Stimulated activated CD8-positive, alpha-beta memory T cell treated with anti-CD3 and anti-CD28 coated beads, Interleukin-15, amount 100 ng/mL, for 48 hours (primary cell): ENCODE results near the gene SCGB1A1.

ENCODE experiments used
- DNase-seq, 2 donors: peaks; one replicate each; pipeline ENCODE4 v3.0.0-alpha.2; 2020; ENCODE audit warnings: low read depth in 2 of 2

Gene SCGB1A1

GRCh38 chr11:62420882-62421281 lies 2.0 kb downstream of the SCGB1A1 start:
- DNase-seq = no peak

DNA sequence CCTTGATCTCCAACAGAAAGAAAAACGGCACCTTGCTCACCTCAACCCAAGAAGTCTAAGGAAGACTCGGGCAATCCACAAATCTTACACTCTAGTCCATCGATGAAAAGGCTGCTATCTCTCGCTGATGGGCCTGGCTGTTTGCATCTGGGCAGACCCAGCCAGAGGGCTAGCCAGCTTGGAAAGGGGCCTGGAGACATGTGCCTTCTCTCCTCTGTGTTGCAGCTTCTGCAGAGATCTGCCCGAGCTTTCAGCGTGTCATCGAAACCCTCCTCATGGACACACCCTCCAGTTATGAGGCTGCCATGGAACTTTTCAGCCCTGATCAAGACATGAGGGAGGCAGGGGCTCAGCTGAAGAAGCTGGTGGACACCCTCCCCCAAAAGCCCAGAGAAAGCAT lies 3.2 kb downstream of the SCGB1A1 start:
- no peak for DNase-seq

DNA sequence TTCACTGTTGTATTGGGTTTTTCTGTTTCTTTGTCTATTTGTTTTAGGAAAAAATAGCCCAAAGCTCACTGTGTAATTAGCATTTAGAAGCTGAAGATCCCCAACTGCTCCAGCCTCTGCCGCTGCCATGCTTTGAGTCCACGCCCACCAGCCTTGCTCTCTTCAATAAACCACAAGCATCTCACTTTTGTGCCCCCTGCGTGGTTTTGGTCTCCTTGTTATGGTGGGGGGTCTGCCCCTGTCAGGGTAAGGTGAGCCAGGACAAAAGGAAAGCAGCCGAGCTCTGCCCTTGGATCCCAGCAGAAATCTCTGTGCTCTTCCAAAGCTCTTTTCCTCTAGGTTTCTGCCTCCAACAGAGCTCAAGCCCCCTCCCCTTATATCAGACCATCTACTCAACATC lies 4.2 kb downstream of the SCGB1A1 start:
- no peak for DNase-seq

- no peak for DNase-seq
Measured at GRCh38 chr11:62427630-62428233, 8.9 kb downstream of the SCGB1A1 start.

DNA sequence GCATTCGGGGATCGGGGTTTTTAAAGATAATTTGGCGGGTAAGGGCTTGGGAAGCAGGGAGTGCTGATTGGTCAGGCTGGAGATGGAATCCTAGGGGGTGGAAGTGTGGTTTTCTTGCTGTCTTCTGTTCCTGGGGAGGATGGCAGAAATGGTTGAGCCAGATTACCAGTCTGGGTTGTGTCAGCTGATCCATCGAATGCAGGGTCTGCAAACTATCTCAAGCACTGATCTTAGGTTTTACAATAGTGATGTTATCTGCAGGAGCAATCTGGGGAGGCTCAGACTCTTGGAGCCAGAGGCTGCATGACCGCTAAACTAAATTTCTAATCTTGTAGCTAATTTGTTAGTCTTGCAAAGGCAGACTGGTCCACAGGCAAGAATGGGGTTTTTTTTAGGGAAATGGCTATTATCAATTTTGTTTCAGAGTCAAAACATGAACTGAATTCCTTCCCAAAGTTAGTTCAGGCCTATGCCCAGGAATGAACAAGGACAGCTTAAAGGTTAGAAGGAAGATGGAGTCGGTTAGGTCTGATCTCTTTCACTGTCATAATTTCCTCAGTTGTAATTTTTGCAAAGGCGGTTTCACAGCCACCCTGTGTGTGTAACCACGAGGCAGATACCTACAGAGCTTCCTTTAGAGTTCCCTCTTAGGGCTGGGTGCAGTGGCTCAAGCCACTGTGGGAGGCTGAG lies 10.2 kb downstream of the SCGB1A1 start:
- no peak for DNase-seq

DNA sequence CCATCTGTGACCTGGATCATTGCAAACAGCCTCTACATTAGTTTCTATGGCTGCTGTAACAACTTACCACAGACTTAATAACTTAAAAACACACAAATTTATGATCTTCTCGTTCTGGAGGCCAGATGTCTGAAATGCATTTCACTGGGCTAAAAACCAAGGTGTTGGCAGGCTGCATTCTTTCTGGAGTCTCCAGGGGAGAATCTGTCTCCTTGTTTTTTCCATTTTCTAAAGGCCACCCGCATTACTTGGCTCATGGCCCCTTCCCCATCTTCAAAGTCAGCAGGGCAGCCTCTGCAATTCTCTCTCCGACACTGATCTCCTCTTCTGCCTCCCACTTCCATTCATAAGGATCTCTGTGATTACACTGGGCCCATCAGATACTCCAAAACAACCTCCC lies 11.6 kb downstream of the SCGB1A1 start:
- DNase-seq = no peak

GRCh38 chr11:62431171-62431901 lies 12.5 kb downstream of the SCGB1A1 start:
- DNase-seq = no peak

DNA sequence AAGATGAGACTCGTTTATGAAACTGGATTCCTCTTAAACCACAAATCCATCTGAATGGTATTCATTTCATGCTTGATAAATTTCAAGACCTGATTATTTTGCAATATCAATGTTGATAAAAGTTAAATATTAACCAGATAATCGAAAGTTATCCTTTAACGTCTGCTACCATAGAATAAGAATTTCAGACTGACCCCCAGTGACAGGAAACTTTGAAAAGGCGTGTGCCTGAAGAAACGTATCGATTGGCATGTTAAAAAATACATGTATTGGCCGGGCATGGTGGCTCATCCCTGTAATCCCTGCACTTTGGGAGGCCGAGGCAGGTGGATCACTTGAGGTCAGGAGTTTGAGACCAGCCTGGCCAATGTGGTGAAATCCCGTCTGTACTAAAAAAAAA lies 13.9 kb downstream of the SCGB1A1 start:
- no peak for DNase-seq

GRCh38 chr11:62433141-62433903 lies 14.5 kb downstream of the SCGB1A1 start:
- DNase-seq = no peak

DNA sequence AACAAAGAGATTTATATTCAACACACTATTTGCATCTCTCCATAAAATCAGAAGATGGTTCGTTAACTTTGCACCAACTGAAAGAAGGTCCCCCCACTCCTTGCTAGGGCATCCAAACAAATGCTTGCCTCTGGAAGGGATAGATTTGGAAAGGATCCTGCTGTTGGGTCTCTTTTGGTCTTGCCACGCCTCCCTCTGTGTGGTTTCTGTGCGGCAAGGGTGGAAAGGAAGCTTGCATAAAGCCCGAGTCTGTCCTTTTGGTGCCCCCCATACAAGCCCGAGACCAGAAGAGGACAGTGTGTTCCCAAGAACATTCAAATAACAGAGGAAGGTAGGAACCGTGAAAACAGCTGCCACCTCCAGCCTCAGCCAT lies 15.1 kb downstream of the SCGB1A1 start:
- DNase-seq = no peak

GRCh38 chr11:62435846-62436660 lies 17.2 kb downstream of the SCGB1A1 start:
- no peak for DNase-seq

- no peak for DNase-seq
Measured at GRCh38 chr11:62437616-62438015, 18.8 kb downstream of the SCGB1A1 start.

GRCh38 chr11:62438641-62439040 lies 19.8 kb downstream of the SCGB1A1 start:
- no peak for DNase-seq

DNA sequence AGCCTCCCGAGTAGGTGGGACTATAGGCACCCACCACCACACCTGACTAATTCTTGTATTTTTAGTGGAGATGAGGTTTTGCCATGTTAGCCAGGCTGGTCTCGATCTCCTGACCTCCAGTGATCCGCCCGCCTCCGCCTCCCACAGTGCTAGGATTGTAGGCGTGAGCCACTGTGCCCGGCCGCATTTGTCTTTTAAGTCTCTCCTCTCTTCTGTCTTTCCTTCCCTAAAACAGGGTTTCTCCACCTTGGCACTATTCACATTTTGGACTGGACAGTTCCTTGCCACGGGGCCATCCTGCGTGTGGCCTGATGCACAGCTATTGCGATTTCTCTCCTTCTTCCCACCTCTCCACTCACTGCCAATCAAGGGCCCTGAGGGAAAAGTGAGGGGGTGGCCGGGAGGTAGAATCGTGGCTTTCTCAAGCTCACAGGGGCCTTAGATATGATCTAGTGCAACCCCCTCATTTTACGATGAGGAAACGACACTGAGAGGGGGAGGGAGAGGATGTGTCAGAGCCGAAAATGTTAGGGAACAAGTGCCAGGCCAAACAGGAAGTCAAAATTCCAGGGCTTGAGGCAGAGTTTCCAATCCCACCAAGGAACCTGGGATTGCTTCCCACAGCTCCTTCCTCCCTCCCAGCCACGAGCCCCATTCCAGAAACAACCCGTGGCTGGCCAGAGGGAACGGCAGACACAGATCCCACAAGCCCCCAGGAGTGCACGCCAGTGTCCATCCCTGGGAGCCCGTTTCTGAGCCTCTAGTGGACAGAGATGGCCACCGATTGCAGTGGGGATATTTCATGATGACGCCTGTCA lies 21.2 kb downstream of the SCGB1A1 start:
- DNase-seq = no peak

DNA sequence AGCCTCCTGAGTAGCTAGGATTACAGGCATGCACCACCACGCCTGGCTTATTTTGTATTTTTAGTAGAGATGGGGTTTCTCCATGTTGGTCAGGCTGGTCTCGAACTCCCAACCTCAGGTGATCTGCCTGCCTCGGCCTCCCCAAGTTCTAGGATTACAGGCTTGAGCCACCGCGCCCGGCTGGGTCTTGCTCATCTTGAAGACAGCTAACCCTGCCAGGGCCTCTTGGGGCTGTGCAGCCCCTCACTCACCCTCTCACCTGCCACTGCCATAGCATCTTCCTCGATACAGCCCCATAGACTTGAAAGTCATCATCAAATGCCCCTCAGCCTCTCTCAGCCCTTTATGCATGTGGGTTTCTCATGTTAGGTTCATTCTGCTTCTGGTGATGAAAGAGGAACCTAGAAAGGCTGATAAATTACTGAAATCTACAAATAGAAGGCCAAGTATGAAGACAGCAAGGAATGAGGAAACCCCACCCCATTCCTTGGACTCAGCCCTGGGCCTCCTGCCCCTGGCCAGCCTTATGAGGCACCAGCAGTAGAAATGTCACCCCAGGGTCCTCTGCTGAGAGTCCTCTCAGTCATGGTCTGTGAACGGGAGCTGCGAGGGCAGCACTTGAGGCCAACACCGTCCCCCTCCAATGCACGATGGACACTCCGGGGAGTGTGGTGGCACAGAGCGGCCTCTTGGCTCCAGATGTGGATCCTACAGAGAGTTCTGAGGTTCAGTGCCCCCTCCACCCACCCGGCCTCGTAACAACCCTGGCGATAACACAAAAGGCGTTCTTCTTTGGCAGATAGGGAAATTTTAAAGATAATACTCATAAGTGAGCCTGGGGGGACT lies 24.8 kb downstream of the SCGB1A1 start:
- DNase-seq = no peak

DNA sequence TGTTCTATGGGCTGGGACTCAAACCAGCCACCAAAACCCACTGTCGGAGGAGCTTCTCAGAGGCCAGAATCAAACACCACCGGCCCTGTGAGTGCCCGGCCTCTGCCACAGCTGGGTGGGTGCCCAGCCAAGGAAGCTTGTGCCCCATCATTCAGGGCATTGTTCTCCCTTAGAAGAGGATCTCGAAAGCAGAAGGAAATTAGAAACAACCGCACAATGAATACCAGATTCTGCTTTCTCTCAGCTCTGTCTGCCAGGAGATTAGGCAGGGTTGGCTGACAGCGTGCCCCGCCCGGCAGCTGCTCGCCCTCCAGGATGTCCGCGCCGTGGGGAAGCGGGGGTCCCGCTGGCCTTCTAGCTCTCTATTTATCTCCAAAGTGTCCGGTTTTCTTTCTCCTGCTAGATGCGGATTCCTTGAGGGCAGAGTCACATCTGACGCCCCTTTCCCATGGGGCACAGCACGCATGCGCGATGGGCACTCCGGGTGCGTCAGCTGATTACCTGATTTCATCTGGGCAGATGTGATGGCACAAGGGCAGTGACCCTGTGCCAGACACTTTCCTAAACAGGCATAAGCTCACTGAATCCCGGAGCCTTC lies 25.5 kb downstream of the SCGB1A1 start:
- no peak for DNase-seq

DNA sequence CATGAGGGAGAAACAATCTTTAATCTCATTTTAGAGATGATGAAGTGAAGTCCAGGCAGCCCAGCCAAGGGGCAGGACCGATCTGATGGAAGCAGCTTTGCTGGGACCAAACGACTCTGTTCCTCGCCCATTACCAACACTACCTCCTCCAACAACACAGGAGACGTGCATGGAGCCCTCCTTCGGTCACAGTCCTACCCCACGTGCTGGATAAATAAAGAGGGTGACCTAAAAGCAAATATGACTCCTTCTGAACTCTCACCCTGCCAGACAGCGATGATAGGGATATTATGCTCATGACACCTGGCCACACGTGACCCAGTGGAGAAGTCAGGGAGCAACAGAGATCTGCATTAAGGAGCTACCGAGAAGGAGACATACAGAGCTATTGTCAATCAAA lies 26.0 kb downstream of the SCGB1A1 start:
- no peak for DNase-seq

DNA sequence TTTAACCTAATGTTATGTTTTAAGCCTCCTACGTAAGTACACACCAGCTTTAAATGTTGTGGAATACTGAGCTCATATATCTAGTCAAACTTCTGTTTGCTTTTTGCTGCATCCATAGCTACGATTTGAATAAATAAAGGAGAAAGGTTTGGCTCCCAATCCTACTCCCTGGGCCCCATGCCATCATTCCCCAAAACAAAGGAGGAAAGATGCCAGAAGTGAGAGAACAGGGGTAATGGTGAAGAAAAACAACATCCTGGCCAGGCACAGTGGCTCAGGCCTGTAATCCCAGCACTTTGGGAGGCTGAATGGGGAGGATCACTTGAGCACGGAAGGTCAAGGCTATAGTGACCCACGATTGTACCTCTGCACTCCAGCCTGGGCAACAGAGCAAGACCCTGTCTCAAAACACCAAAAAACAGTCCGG lies 26.5 kb downstream of the SCGB1A1 start:
- DNase-seq = no peak

DNA sequence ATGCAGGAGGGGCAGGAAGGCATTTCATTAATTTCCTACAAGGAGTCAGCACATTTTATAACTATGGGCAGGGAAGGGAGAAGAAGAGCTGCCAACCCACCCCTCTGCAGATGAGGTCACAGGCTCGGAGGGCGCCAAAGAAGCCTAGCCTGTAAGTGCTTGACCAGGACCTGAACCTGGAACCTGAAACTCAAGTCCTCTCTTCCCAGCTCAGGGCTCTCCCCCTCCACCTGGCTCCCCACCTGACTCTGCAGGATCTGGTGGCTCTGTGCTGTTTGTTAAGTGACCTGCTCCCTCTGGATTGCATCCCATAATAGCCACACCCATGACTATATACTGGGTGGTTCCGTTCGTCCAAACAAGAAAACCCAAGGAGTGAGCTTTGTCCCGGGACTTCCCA lies 27.3 kb downstream of the SCGB1A1 start:
- DNase-seq = no peak
